HEK293 (cell line): ENCODE data around the gene SSPN.

Experiments
- GLI2 ChIP-seq: fragments of 450-650 bp; formaldehyde crosslinking; IDR thresholded peaks from 2 replicates; pipeline ENCODE4; 2017; ENCODE audit warnings: missing biosample characterization, missing genetic modification characterization, low read depth, borderline replicate concordance
- IKZF3 ChIP-seq: fragments of 450-650 bp; IDR thresholded peaks from 2 replicates; pipeline ENCODE4 v1.5.0; 2018; ENCODE audit warnings: missing biosample characterization, mild to moderate bottlenecking, missing genetic modification characterization, moderate library complexity
- RBAK ChIP-seq: fragments of 450-650 bp; formaldehyde crosslinking; IDR thresholded peaks from 2 replicates; pipeline ENCODE4 v1.5.1; 2016; ENCODE audit warnings: missing biosample characterization, missing genetic modification characterization
- REPIN1 ChIP-seq: fragments of 450-650 bp; formaldehyde crosslinking; IDR thresholded peaks from 2 replicates; pipeline ENCODE4 v1.5.1; 2017; ENCODE audit warnings: missing biosample characterization, missing genetic modification characterization, low read depth
- REST ChIP-seq: fragments of 450-650 bp; formaldehyde crosslinking; IDR thresholded peaks from 2 replicates; pipeline ENCODE4 v1.5.1; 2016; ENCODE audit warnings: missing biosample characterization, missing genetic modification characterization
- SP3 ChIP-seq: fragments of 450-650 bp; formaldehyde crosslinking; IDR thresholded peaks from 2 replicates; pipeline ENCODE4 v1.5.1; 2016; ENCODE audit warnings: missing biosample characterization, missing genetic modification characterization
- WT1 ChIP-seq: fragments of 450-650 bp; formaldehyde crosslinking; IDR thresholded peaks from 2 replicates; pipeline ENCODE4 v1.5.1; 2016; ENCODE audit warnings: missing biosample characterization, missing genetic modification characterization
- ZBTB21 ChIP-seq: fragments of 450-650 bp; formaldehyde crosslinking; IDR thresholded peaks from 2 replicates; pipeline ENCODE4 v1.5.1; 2017; ENCODE audit warnings: missing biosample characterization, missing genetic modification characterization
- ZFP37 ChIP-seq: fragments of 450-650 bp; formaldehyde crosslinking; IDR thresholded peaks from 2 replicates; pipeline ENCODE4 v1.5.1; 2016; ENCODE audit warnings: missing biosample characterization, missing genetic modification characterization
- ZNF169 ChIP-seq: fragments of 450-650 bp; formaldehyde crosslinking; IDR thresholded peaks from 2 replicates; pipeline ENCODE4 v1.5.1; 2016; ENCODE audit warnings: missing biosample characterization, missing genetic modification characterization
- ZNF223 ChIP-seq: fragments of 450-650 bp; formaldehyde crosslinking; IDR thresholded peaks from 2 replicates; pipeline ENCODE4 v1.5.1; 2016; ENCODE audit warnings: missing biosample characterization, missing genetic modification characterization
- ZNF26 ChIP-seq: fragments of 450-650 bp; formaldehyde crosslinking; IDR thresholded peaks from 2 replicates; pipeline ENCODE4 v1.5.1; 2016; ENCODE audit warnings: missing biosample characterization, missing genetic modification characterization
- ZNF274 ChIP-seq, 2 experiments: fragments of 200-500 bp in 1 of 2; fragments of 450-650 bp in 1 of 2; sonication (Bioruptor generic) in 1 of 2; formaldehyde crosslinking in 1 of 2; IDR thresholded peaks; 2 replicates each; pipeline versions ENCODE4 v1.5.1 to v1.6.1; 2014 to 2016; ENCODE audit warnings: borderline replicate concordance in 1 of 2, inconsistent platforms in 1 of 2, low read length in 1 of 2, missing biosample characterization in 1 of 2, missing genetic modification characterization in 1 of 2
- ZNF354C ChIP-seq: fragments of 450-650 bp; formaldehyde crosslinking; IDR thresholded peaks from 2 replicates; pipeline ENCODE4 v1.5.1; 2016; ENCODE audit warnings: missing biosample characterization, missing genetic modification characterization, low read depth, borderline replicate concordance
- ZNF548 ChIP-seq: fragments of 450-650 bp; formaldehyde crosslinking; IDR thresholded peaks from 2 replicates; pipeline ENCODE4 v1.5.1; 2016; ENCODE audit warnings: missing biosample characterization, missing genetic modification characterization
- ZNF561 ChIP-seq: fragments of 450-650 bp; IDR thresholded peaks from 2 replicates; pipeline ENCODE4 v1.5.1; 2018; ENCODE audit warnings: missing biosample characterization, missing genetic modification characterization, borderline replicate concordance
- ZNF626 ChIP-seq: fragments of 450-650 bp; sonication (Bioruptor Pico); formaldehyde crosslinking; IDR thresholded peaks from 2 replicates; pipeline ENCODE4 v1.5.1; 2018; ENCODE audit warnings: missing biosample characterization, missing genetic modification characterization, inconsistent platforms
- ZNF639 ChIP-seq: fragments of 450-650 bp; formaldehyde crosslinking; IDR thresholded peaks from 2 replicates; pipeline ENCODE4 v1.5.1; 2016; ENCODE audit warnings: missing biosample characterization, missing genetic modification characterization
- ZNF670 ChIP-seq: fragments of 450-650 bp; formaldehyde crosslinking; IDR thresholded peaks from 2 replicates; pipeline ENCODE4 v1.5.1; 2016; ENCODE audit warnings: missing biosample characterization, missing genetic modification characterization, low read depth
- ZNF677 ChIP-seq: fragments of 450-650 bp; IDR thresholded peaks from 2 replicates; pipeline ENCODE4 v1.5.0; 2018; ENCODE audit warnings: missing biosample characterization, mild to moderate bottlenecking, missing genetic modification characterization, moderate library complexity
- ZNF701 ChIP-seq: fragments of 450-650 bp; formaldehyde crosslinking; IDR thresholded peaks from 2 replicates; pipeline ENCODE4 v1.5.1; 2016; ENCODE audit warnings: missing biosample characterization, missing genetic modification characterization
- ZNF76 ChIP-seq: fragments of 450-650 bp; formaldehyde crosslinking; IDR thresholded peaks from 2 replicates; pipeline ENCODE4; 2016; ENCODE audit warnings: low read depth, missing biosample characterization, missing genetic modification characterization, borderline replicate concordance
- ZNF768 ChIP-seq: fragments of 450-650 bp; formaldehyde crosslinking; IDR thresholded peaks from 2 replicates; pipeline ENCODE4 v1.5.1; 2018; ENCODE audit warnings: missing biosample characterization, mild to moderate bottlenecking, missing genetic modification characterization
- ZNF776 ChIP-seq: fragments of 450-650 bp; formaldehyde crosslinking; IDR thresholded peaks from 2 replicates; pipeline ENCODE4 v1.5.0; 2017; ENCODE audit warnings: missing biosample characterization, missing genetic modification characterization, borderline replicate concordance
- ZNF791 ChIP-seq: fragments of 450-650 bp; formaldehyde crosslinking; IDR thresholded peaks from 2 replicates; pipeline ENCODE4 v1.5.1; 2016; ENCODE audit warnings: missing biosample characterization, missing genetic modification characterization
- ZNF837 ChIP-seq: fragments of 450-650 bp; formaldehyde crosslinking; IDR thresholded peaks from 2 replicates; pipeline ENCODE4 v1.5.1; 2016; ENCODE audit warnings: missing biosample characterization, missing genetic modification characterization
- ZNF843 ChIP-seq: fragments of 450-650 bp; formaldehyde crosslinking; IDR thresholded peaks from 2 replicates; pipeline ENCODE4 v1.5.1; 2016; ENCODE audit warnings: missing biosample characterization, missing genetic modification characterization
- ZXDB ChIP-seq: fragments of 450-650 bp; formaldehyde crosslinking; IDR thresholded peaks from 2 replicates; pipeline ENCODE4 v1.5.1; 2016; ENCODE audit warnings: missing biosample characterization, missing genetic modification characterization
- TF ChIP-seq, protein P1 (sequence below): fragments of 450-650 bp; formaldehyde crosslinking; IDR thresholded peaks from 2 replicates; pipeline ENCODE4 v1.5.1; 2016; ENCODE audit warnings: missing biosample characterization, missing genetic modification characterization
- TF ChIP-seq, protein P2 (sequence below): fragments of 450-650 bp; formaldehyde crosslinking; IDR thresholded peaks from 2 replicates; pipeline ENCODE4 v1.5.1; 2016; ENCODE audit warnings: missing biosample characterization, missing genetic modification characterization

The SSPN gene

DNA sequence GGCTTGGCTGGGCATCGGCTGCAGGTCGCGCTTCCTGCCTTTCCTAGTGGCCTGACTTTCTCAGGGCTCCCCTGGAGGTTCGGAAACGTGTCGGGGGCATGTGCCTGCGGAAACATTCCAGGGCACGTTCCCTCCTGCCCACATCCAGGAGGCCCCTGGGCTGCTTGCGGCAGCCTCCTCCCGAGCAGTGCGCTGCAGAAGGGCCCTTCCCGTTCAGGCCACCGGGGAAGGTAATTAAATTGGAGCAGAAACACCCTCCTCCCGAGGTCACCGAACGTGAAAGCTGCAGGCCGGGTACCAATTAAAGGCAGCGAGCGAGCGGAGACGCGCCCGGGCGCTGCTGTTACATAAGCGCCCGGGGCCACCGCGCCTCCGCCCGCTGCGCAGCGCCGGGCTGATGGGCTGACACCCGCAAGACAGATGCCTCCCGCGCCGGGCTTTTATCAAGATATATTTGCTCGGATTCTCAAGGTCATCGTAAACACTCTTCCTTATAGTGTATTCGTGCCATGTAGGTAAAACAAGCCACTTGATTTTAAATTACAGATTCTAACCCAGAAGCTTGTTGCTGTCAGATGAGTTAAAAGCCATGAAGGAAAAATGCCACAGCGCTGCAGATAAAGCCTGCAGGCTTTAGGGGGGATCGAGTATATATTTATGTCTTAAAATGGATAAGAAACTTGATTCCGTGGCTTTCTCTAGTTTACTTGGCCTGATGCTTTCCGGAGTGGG, 31.4 kb downstream of the SSPN start (continued):
- TF ChIP-seq REST (tag by site-specific recombination) (no peak), ZNF354C (tag by site-specific recombination) (no peak), ZNF670 (no peak), ZNF548 (no peak), SP3 (tag by site-specific recombination) (no peak), WT1 (tag by site-specific recombination) (peak; percentile 71), IKZF3 (tag by site-specific recombination) (peak; percentile 47; the same call in 1 of the 2 replicates), REPIN1 (tag by site-specific recombination) (no peak), ZNF274 (IDR thresholded peaks at IDR 0.05; ENCODE audit: low read length) (no peak), ZNF274 (tag by site-specific recombination; IDR thresholded peaks at IDR 0.05; ENCODE audit: borderline replicate concordance) (no peak), ZFP37 (tag by site-specific recombination) (no peak), ZNF843 (no peak; the same call in 1 of the 2 replicates), ZNF701 (tag by site-specific recombination) (no peak), ZNF223 (tag by site-specific recombination) (no peak), ZXDB (tag by site-specific recombination) (no peak), ZNF561 (peak; percentile 98), ZNF76 (no peak), ZNF26 (tag by site-specific recombination) (no peak), ZNF626 (tag by site-specific recombination) (no peak), ZNF639 (tag by site-specific recombination) (no peak), ZNF768 (tag by site-specific recombination) (no peak), ZNF677 (tag by site-specific recombination) (no peak), ZNF776 (tag by site-specific recombination) (no peak), RBAK (tag by site-specific recombination) (no peak), GLI2 (tag by site-specific recombination) (no peak), ZNF837 (tag by site-specific recombination) (no peak), ZNF791 (tag by site-specific recombination) (no peak), ZBTB21 (tag by site-specific recombination) (no peak), ZNF169 (tag by site-specific recombination) (no peak)
- TF ChIP-seq, protein P1, sequence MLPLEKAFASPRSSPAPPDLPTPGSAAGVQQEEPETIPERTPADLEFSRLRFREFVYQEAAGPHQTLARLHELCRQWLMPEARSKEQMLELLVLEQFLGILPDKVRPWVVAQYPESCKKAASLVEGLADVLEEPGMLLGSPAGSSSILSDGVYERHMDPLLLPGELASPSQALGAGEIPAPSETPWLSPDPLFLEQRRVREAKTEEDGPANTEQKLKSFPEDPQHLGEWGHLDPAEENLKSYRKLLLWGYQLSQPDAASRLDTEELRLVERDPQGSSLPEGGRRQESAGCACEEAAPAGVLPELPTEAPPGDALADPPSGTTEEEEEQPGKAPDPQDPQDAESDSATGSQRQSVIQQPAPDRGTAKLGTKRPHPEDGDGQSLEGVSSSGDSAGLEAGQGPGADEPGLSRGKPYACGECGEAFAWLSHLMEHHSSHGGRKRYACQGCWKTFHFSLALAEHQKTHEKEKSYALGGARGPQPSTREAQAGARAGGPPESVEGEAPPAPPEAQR (tag by site-specific recombination), result no peak
- TF ChIP-seq, protein P2, sequence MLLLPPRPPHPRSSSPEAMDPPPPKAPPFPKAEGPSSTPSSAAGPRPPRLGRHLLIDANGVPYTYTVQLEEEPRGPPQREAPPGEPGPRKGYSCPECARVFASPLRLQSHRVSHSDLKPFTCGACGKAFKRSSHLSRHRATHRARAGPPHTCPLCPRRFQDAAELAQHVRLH, result no peak
